HG02798 (cell line): ENCODE results near the gene C12orf75.
"Not testable (repeated sequence)": the region's sequence is repeated elsewhere in the genome, so short reads cannot be mapped to it uniquely, and the experiment has no call there.

Source experiments
- ATAC-seq: cut with Tn5 transposase; IDR thresholded peaks from one replicate; pipeline ENCODE4 v1.9.1; 2021; ENCODE audit warnings: mild to moderate bottlenecking; ENCODE audit not compliant: unreplicated experiment, poor library complexity

The C12orf75 gene

GRCh38 chr12:105334001-105334400, 3.5 kb downstream of the C12orf75 start:
- ATAC-seq, result no peak

- ATAC-seq, result no peak
Measured at GRCh38 chr12:105334582-105334981, 4.1 kb downstream of the C12orf75 start.

GRCh38 chr12:105335856-105336255, 5.4 kb downstream of the C12orf75 start:
- no peak for ATAC-seq

- no peak for ATAC-seq
Measured at GRCh38 chr12:105336411-105336810, 5.9 kb downstream of the C12orf75 start.

GRCh38 chr12:105337391-105337790, 6.9 kb downstream of the C12orf75 start:
- no peak for ATAC-seq

GRCh38 chr12:105338966-105339365, 8.5 kb downstream of the C12orf75 start:
- no peak for ATAC-seq

GRCh38 chr12:105341010-105341409, 10.5 kb downstream of the C12orf75 start:
- ATAC-seq, result no peak

GRCh38 chr12:105341620-105342019, 11.1 kb downstream of the C12orf75 start:
- ATAC-seq, result not testable (repeated sequence)

- ATAC-seq, result no peak
Measured at GRCh38 chr12:105342464-105342863, 12.0 kb downstream of the C12orf75 start.

- ATAC-seq, result no peak
Measured at GRCh38 chr12:105343836-105344235, 13.3 kb downstream of the C12orf75 start.

- no peak for ATAC-seq
Measured at GRCh38 chr12:105347499-105347898, 17.0 kb downstream of the C12orf75 start.

GRCh38 chr12:105348142-105348541, 17.7 kb downstream of the C12orf75 start:
- ATAC-seq, result no peak

GRCh38 chr12:105348561-105348960, 18.1 kb downstream of the C12orf75 start:
- ATAC-seq, result no peak

GRCh38 chr12:105349138-105349537, 18.6 kb downstream of the C12orf75 start:
- no peak for ATAC-seq

GRCh38 chr12:105351523-105351922, 21.0 kb downstream of the C12orf75 start:
- peak; percentile 60 for ATAC-seq

GRCh38 chr12:105352052-105352451, 21.6 kb downstream of the C12orf75 start:
- peak; percentile 85 for ATAC-seq

GRCh38 chr12:105352940-105353635, 22.6 kb downstream of the C12orf75 start:
- ATAC-seq, result no peak

- no peak for ATAC-seq
Measured at GRCh38 chr12:105355752-105356151, 25.3 kb downstream of the C12orf75 start.

GRCh38 chr12:105357162-105357691, 26.7 kb downstream of the C12orf75 start:
- peak; percentile 76 for ATAC-seq

GRCh38 chr12:105358789-105359188, 28.3 kb downstream of the C12orf75 start:
- peak; percentile 48 for ATAC-seq

GRCh38 chr12:105359856-105360255, 29.4 kb downstream of the C12orf75 start:
- no peak for ATAC-seq

GRCh38 chr12:105363890-105364289, 33.4 kb downstream of the C12orf75 start:
- no peak for ATAC-seq
